Posterior vena cava (tissue), 2 donors: ENCODE data around the gene SCLY. TPM values are rescaled to one million over a fixed set of nuclear protein-coding genes. Genes with fewer than 3 reads are reported as not detected.
"Not testable (repeated sequence)": the region's sequence is repeated elsewhere in the genome, so short reads cannot be mapped to it uniquely, and the experiment has no call there.

Experiments used
- DNase-seq: peaks from one replicate; pipeline ENCODE4 v3.0.0-alpha.2; 2020; ENCODE audit warnings: low spot score
- intact Hi-C, 2 donors: fragments of 100-400 bp; cut with DNase I; formaldehyde crosslinking; loops; one replicate each; pipeline versions ENCODE4 v1.14.1 to v1.14.2; 2022 to 2023
- total RNA-seq, 2 donors: library from RNA; stranded (reverse); fragmentation: NEBNext Ultra II Directional; extraction: Animal tissue kit (Norgen Biotek cat#: 25700); gene quantifications; one replicate each; pipeline ENCODE4 v1.2.1, GENCODE V29; 2021
- donor health status: DM: yes; HTN: yes; CAD: no.
- donor health status: DM: yes; HTN: yes; CAD: no.

SCLY gene
- total RNA-seq, 2 donors from 2014 or later, result 8.6 to 11.5 TPM

GRCh38 chr2:238038203-238038602, 22.6 kb upstream of the SCLY start:
- intact Hi-C loops, result no loop called here
- DNase-seq, result no peak

- DNase-seq, result no peak
- intact Hi-C loops, result no loop called here
Measured at GRCh38 chr2:238039151-238039550, 21.6 kb upstream of the SCLY start.

GRCh38 chr2:238039985-238040384, 20.8 kb upstream of the SCLY start:
- intact Hi-C loops, result no loop called here
- no peak for DNase-seq

GRCh38 chr2:238040918-238041317, 19.9 kb upstream of the SCLY start:
- intact Hi-C loops, result no loop called here
- no peak for DNase-seq

GRCh38 chr2:238042090-238042489, 18.7 kb upstream of the SCLY start:
- no peak for DNase-seq
- intact Hi-C loops, result no loop called here

- intact Hi-C loops, result no loop called here
- no peak for DNase-seq
Measured at GRCh38 chr2:238042849-238043584, 17.8 kb upstream of the SCLY start.

- peak; percentile 22 for DNase-seq
- intact Hi-C loops, result no loop called here
Measured at GRCh38 chr2:238043851-238044250, 16.9 kb upstream of the SCLY start.

GRCh38 chr2:238045575-238045974, 15.2 kb upstream of the SCLY start:
- intact Hi-C loops, result no loop called here
- DNase-seq, result no peak

GRCh38 chr2:238046725-238047270, 14.0 kb upstream of the SCLY start:
- intact Hi-C loops, result no loop called here
- no peak for DNase-seq

GRCh38 chr2:238053191-238053776, 7.5 kb upstream of the SCLY start:
- DNase-seq, result no peak
- intact Hi-C loops, result no loop called here

GRCh38 chr2:238055841-238056240, 5.0 kb upstream of the SCLY start:
- intact Hi-C loops, result no loop called here

GRCh38 chr2:238057696-238058575, 2.9 kb upstream of the SCLY start:
- intact Hi-C loops, DNase-seq: not testable (repeated sequence)

More at GRCh38 chr2:238055841-238056240, 5.0 kb upstream of the SCLY start:
- no peak for DNase-seq

- intact Hi-C loops, result no loop called here
- DNase-seq, result no peak
Measured at GRCh38 chr2:238059505-238059904, 1.3 kb upstream of the SCLY start.

- intact Hi-C loops, result no loop called here
Measured at GRCh38 chr2:238060096-238060541, 682 bp upstream of the SCLY start.

GRCh38 chr2:238061315-238062202, 758 bp downstream of the SCLY start:
- DNase-seq, result no peak
- intact Hi-C loops, result no loop called here

More at GRCh38 chr2:238060096-238060541, 682 bp upstream of the SCLY start:
- no peak for DNase-seq

GRCh38 chr2:238063414-238064189, 2.8 kb downstream of the SCLY start:
- no peak for DNase-seq
- intact Hi-C loops, result no loop called here

- intact Hi-C loops, result no loop called here
- DNase-seq, result no peak
Measured at GRCh38 chr2:238064376-238064775, 3.6 kb downstream of the SCLY start.
